Adrenal gland (tissue), 12 donors: ENCODE measurements around the gene STARD13. TPM values are rescaled to one million over a fixed set of nuclear protein-coding genes. Genes with fewer than 3 reads are reported as not detected.

Experiments used
- DNase-seq, 7 donors: peaks; one replicate each; pipeline ENCODE4 v3.0.0-alpha.2; 2019 to 2020
- H3K27ac ChIP-seq, 5 donors: fragments of 200-600 bp; sonication (generic) in 4 of 5; 1 replicate in 3 of 5; 2 replicates in 2 of 5; pipeline versions ENCODE4 v1.5.1 to v1.8.0; 2016 to 2020; ENCODE audit warnings: mild to moderate bottlenecking in 1 of 5
- H3K27me3 ChIP-seq: fragments of 200-600 bp; 2 replicates; pipeline ENCODE4 v1.8.0; 2021
- H3K36me3 ChIP-seq, 2 donors: fragments of 200-600 bp; replicated peaks in 1 of 2; 1 replicate in 1 of 2; 2 replicates in 1 of 2; pipeline versions ENCODE4 v1.5.1 to v1.8.0; 2018 to 2022
- H3K4me1 ChIP-seq, 2 donors: fragments of 200-600 bp; replicated peaks in 1 of 2; 1 replicate in 1 of 2; 2 replicates in 1 of 2; pipeline versions ENCODE4 v1.5.1 to v1.8.0; 2018 to 2021
- H3K4me3 ChIP-seq, 4 donors: fragments of 200-600 bp; sonication (generic) in 3 of 4; one replicate each; pipeline ENCODE4 v1.5.1; 2016 to 2018
- H3K9me3 ChIP-seq, 3 donors: fragments of 200-600 bp; sonication (generic) in 1 of 3; replicated peaks in 1 of 3; 1 replicate in 2 of 3; 2 replicates in 1 of 3; pipeline versions ENCODE4 v1.5.1 to v1.8.0; 2016 to 2021
- CTCF ChIP-seq, 6 experiments: fragments of 450-650 bp in 4 of 6; fragments of 200-600 bp in 2 of 6; sonication (generic) in 1 of 6; IDR thresholded peaks; 1 replicate in 5 of 6; 2 replicates in 1 of 6; pipeline versions ENCODE4 v1.5.1 to v1.8.0; 2016 to 2021; ENCODE audit warnings: antibody characterized with exemption in 6 of 6, mild to moderate bottlenecking in 2 of 6, moderate library complexity in 1 of 6
- POLR2A ChIP-seq, 2 donors: fragments of 450-650 bp; IDR thresholded peaks; one replicate each; pipeline ENCODE4 v1.6.1; 2017; ENCODE audit warnings: antibody characterized with exemption in 2 of 2, mild to moderate bottlenecking in 2 of 2, moderate library complexity in 1 of 2
- WGBS, 4 donors: extraction: QIAGEN DNeasy Blood & Tissue Kit in 2 of 4; methylation state at CpG; one replicate each; pipeline versions ENCODE4 v1.1.5 to v1.1.7; 2013 to 2017; 5-methylcytosine and 5-hydroxymethylcytosine counted together
- intact Hi-C, 2 donors: fragments of 100-400 bp; cut with DNase I; formaldehyde crosslinking; loops; one replicate each; pipeline versions ENCODE4 v1.14.1 to v1.15.0; 2022 to 2023
- polyA plus RNA-seq, 3 donors: library from polyadenylated mRNA; stranded (reverse); fragments of 200-250 nt in 2 of 3; fragments of 350-450 nt in 1 of 3; fragmentation: Illumina TruSeq in 1 of 3; extraction: RNeasy Lipid Tissue Mini Kit (QIAGEN cat#74804) in 1 of 3; gene quantifications; one replicate each; pipeline ENCODE4 v1.2.3, GENCODE V29; 2013 to 2014
- total RNA-seq, 9 donors: library from RNA; depleted of rRNA in 4 of 9; stranded (reverse); fragments of >200 nt in 4 of 9; fragments of 120-200 nt in 1 of 9; fragmentation: NEBNext Ultra II Directional in 1 of 9; extraction: Animal tissue kit (Norgen Biotek cat#: 25700) in 1 of 9; gene quantifications; one replicate each; pipeline versions ENCODE4 v1.1.0 to v1.2.4, GENCODE V29; 2013 to 2023
- donor health status: healthy with polysubstance abuse.
- donor health status: Bipolar disorder and iron deficiency.
- donor health status: DM: yes; HTN: yes; CAD: no.
- donor health status: DM: no; HTN: no; CAD: no.
- donor health status: DM: no; HTN: no; CAD: no.
- donor health status: DM: yes; HTN: yes; CAD: no.

Gene STARD13
- total and polyA plus RNA-seq, 12 donors: 10.5 to 79.8 (median 33.6) TPM

GRCh38 chr13:33289966-33290365 lies 4.4 kb upstream of the STARD13 start:
- H3K27me3 ChIP-seq: no peaks in the 10 kb centered on the region
- peaks cover 0 to 7% of the 10 kb centered on the region in 2 donors for H3K4me1 ChIP-seq
- TF ChIP-seq POLR2A (IDR thresholded peaks at IDR 0.05) (no peak), CTCF (IDR thresholded peaks at IDR 0.05) (no peak)
- no peak for DNase-seq
- intact Hi-C loops: no loop called here
- H3K36me3 ChIP-seq: no peaks in the 10 kb centered on the region
- WGBS, 4 donors: 83 to 96% (median 89%) methylated on average over 3 of the region's 3 CpGs
- H3K9me3 ChIP-seq: no peaks in the 10 kb centered on the region
- no peak overlapping the region for H3K27ac ChIP-seq
- no peak overlapping the region for H3K4me3 ChIP-seq

- DNase-seq: no peak
- Histone ChIP-seq H3K9me3 (no peaks in the 10 kb centered on the region), H3K4me3 (no peak overlapping the region), H3K4me1 (peaks cover 9 to 31% of the 10 kb centered on the region in 2 donors), H3K27ac (no peak overlapping the region), H3K27me3 (no peaks in the 10 kb centered on the region), H3K36me3 (no peaks in the 10 kb centered on the region)
- intact Hi-C loops: no loop called here
- WGBS, 4 donors: 85 to 94% (median 91%) methylated on average over 14 to 15 of the region's 15 CpGs
- TF ChIP-seq POLR2A (IDR thresholded peaks at IDR 0.05) (no peak), CTCF (IDR thresholded peaks at IDR 0.05) (no peak)
Measured at GRCh38 chr13:33287142-33287882, 1.8 kb upstream of the STARD13 start.

- no peaks in the 10 kb centered on the region for H3K27me3 ChIP-seq
- H3K36me3 ChIP-seq: no peaks in the 10 kb centered on the region
- H3K4me3 ChIP-seq: peak overlapping the region in 2 of 4 donors; percentile 41 to 72
- H3K4me1 ChIP-seq: peaks cover 9 to 31% of the 10 kb centered on the region in 2 donors
- H3K27ac ChIP-seq: peak overlapping the region; percentile 91 to 97 (median 93)
- 6 to 11% (median 9%) methylated on average over 5 of the region's 5 CpGs for WGBS, 4 donors
- H3K9me3 ChIP-seq: no peaks in the 10 kb centered on the region
- TF ChIP-seq CTCF (IDR thresholded peaks at IDR 0.05) (no peak), POLR2A (IDR thresholded peaks at IDR 0.05) (no peak)
- peak in 1 of 7 donors; percentile 35 for DNase-seq
- intact Hi-C loops: no loop called here
Measured at GRCh38 chr13:33286128-33286527, 573 bp upstream of the STARD13 start.

GRCh38 chr13:33284916-33285315 lies 639 bp downstream of the STARD13 start:
- H3K36me3 ChIP-seq: no peaks in the 10 kb centered on the region
- H3K4me3 ChIP-seq: peak overlapping the region; percentile 41 to 72 (median 57)
- DNase-seq: no peak
- no peaks in the 10 kb centered on the region for H3K9me3 ChIP-seq
- intact Hi-C loops: no loop called here
- H3K4me1 ChIP-seq: peaks cover 14 to 36% of the 10 kb centered on the region in 2 donors
- 2 to 5% (median 5%) methylated on average over 6 of the region's 6 CpGs for WGBS, 4 donors
- no peaks in the 10 kb centered on the region for H3K27me3 ChIP-seq
- peak overlapping the region; percentile 91 to 97 (median 93) for H3K27ac ChIP-seq
- TF ChIP-seq POLR2A (IDR thresholded peaks at IDR 0.05) (no peak), CTCF (IDR thresholded peaks at IDR 0.05) (no peak)
